Activated naive CD4-positive, alpha-beta T cell treated with anti-CD3 and anti-CD28 coated beads, Interleukin-2, amount 50 U/mL, for 72 hours (primary cell): ENCODE measurements around the gene SLC25A41. TPM values are rescaled to one million over a fixed set of nuclear protein-coding genes. Genes with fewer than 3 reads are reported as not detected.
"Not testable (repeated sequence)": the region's sequence is repeated elsewhere in the genome, so short reads cannot be mapped to it uniquely, and the experiment has no call there.

ENCODE experiments used
- ATAC-seq, 2 donors: fragments of 150-1000 bp; cut with Tn5 transposase; 2 replicates each; pipeline ENCODE4 v1.10.0; 2021; ENCODE audit warnings: mild to moderate bottlenecking in 2 of 2, moderate library complexity in 2 of 2
- DNase-seq, 2 donors: peaks; one replicate each; pipeline ENCODE4 v3.0.0; 2021 to 2022; ENCODE audit warnings: low spot score in 2 of 2
- H3K27ac Mint-ChIP-seq, 2 donors: one replicate each; pipeline ENCODE4 v1.8.0; 2022; ENCODE audit warnings: mild to moderate bottlenecking in 2 of 2, mixed read lengths in 2 of 2
- H3K36me3 Mint-ChIP-seq, 2 donors: one replicate each; pipeline ENCODE4 v1.8.0; 2022; ENCODE audit warnings: mixed read lengths in 2 of 2
- H3K9me3 Mint-ChIP-seq, 2 donors: one replicate each; pipeline ENCODE4 v1.8.0; 2022; ENCODE audit warnings: mixed read lengths in 2 of 2
- total RNA-seq, 2 donors: library from RNA; stranded (reverse); gene quantifications; one replicate each; pipeline ENCODE4 v1.2.3, GENCODE V29; 2022

The SLC25A41 gene
- total RNA-seq, 2 donors from 2014 or later: 0.14 TPM; not detected in 1

- Mint-ChIP-seq H3K9me3 (peaks cover 0 to 11% of the 10 kb centered on the region in 2 donors), H3K27ac (no peak overlapping the region), H3K36me3 (peaks cover 6 to 14% of the 10 kb centered on the region in 2 donors)
- ATAC-seq (no peak), DNase-seq (no peak)
Measured at GRCh38 chr19:6448045-6448444, 14.5 kb upstream of the SLC25A41 start.

- Mint-ChIP-seq H3K36me3 (peaks cover 6 to 8% of the 10 kb centered on the region in 2 donors), H3K27ac (no peak overlapping the region), H3K9me3 (peaks cover 0 to 7% of the 10 kb centered on the region in 2 donors)
- DNase-seq (no peak), ATAC-seq (no peak)
Measured at GRCh38 chr19:6446452-6446851, 12.9 kb upstream of the SLC25A41 start.

- Mint-ChIP-seq H3K9me3 (peaks cover 0 to 7% of the 10 kb centered on the region in 2 donors), H3K36me3 (peaks cover 6 to 8% of the 10 kb centered on the region in 2 donors), H3K27ac (no peak overlapping the region)
- DNase-seq: no peak
- ATAC-seq: no peak
Measured at GRCh38 chr19:6443986-6444385, 10.4 kb upstream of the SLC25A41 start.

- Mint-ChIP-seq H3K27ac (no peak overlapping the region), H3K36me3 (peaks cover 6 to 8% of the 10 kb centered on the region in 2 donors), H3K9me3 (peaks cover 0 to 7% of the 10 kb centered on the region in 2 donors)
- DNase-seq: no peak
- ATAC-seq: no peak
Measured at GRCh38 chr19:6442087-6442688, 8.6 kb upstream of the SLC25A41 start.

GRCh38 chr19:6440905-6441304 lies 7.3 kb upstream of the SLC25A41 start:
- H3K36me3 Mint-ChIP-seq: no peaks in the 10 kb centered on the region
- ATAC-seq (no peak), DNase-seq (no peak)
- H3K27ac Mint-ChIP-seq: no peak overlapping the region
- no peaks in the 10 kb centered on the region for H3K9me3 Mint-ChIP-seq

- no peaks in the 10 kb centered on the region for H3K9me3 Mint-ChIP-seq
- DNase-seq (no peak), ATAC-seq (no peak)
- H3K27ac Mint-ChIP-seq: no peak overlapping the region
- no peaks in the 10 kb centered on the region for H3K36me3 Mint-ChIP-seq
Measured at GRCh38 chr19:6439743-6440142, 6.2 kb upstream of the SLC25A41 start.

GRCh38 chr19:6433165-6433564 lies 398 bp downstream of the SLC25A41 start:
- H3K9me3 Mint-ChIP-seq: no peaks in the 10 kb centered on the region
- no peak for DNase-seq
- no peak for ATAC-seq
- no peaks in the 10 kb centered on the region for H3K36me3 Mint-ChIP-seq
- H3K27ac Mint-ChIP-seq: no peak overlapping the region

- Mint-ChIP-seq H3K9me3 (no peaks in the 10 kb centered on the region), H3K36me3 (no peaks in the 10 kb centered on the region), H3K27ac (no peak overlapping the region)
- ATAC-seq (no peak), DNase-seq (no peak)
Measured at GRCh38 chr19:6431891-6432290, 1.7 kb downstream of the SLC25A41 start.

GRCh38 chr19:6429419-6430221 lies 3.9 kb downstream of the SLC25A41 start:
- Mint-ChIP-seq H3K27ac (no peak overlapping the region), H3K36me3 (no peaks in the 10 kb centered on the region)

GRCh38 chr19:6428692-6429418 lies 4.7 kb downstream of the SLC25A41 start:
- DNase-seq, H3K27ac Mint-ChIP-seq, H3K9me3 Mint-ChIP-seq, ATAC-seq, H3K36me3 Mint-ChIP-seq: not testable (repeated sequence)

More at GRCh38 chr19:6429419-6430221, 3.9 kb downstream of the SLC25A41 start:
- DNase-seq (no peak), ATAC-seq (no peak)
- H3K9me3 Mint-ChIP-seq: no peaks in the 10 kb centered on the region

GRCh38 chr19:6427131-6427530 lies 6.4 kb downstream of the SLC25A41 start:
- ATAC-seq (no peak), DNase-seq (no peak)
- H3K27ac Mint-ChIP-seq: no peak overlapping the region
- peaks cover 12 to 15% of the 10 kb centered on the region in 2 donors for H3K36me3 Mint-ChIP-seq
- no peaks in the 10 kb centered on the region for H3K9me3 Mint-ChIP-seq

- DNase-seq (no peak), ATAC-seq (no peak)
- Mint-ChIP-seq H3K27ac (peak overlapping the region; percentile 95 to 97), H3K9me3 (no peaks in the 10 kb centered on the region), H3K36me3 (peaks cover 12 to 17% of the 10 kb centered on the region in 2 donors)
Measured at GRCh38 chr19:6425732-6426620, 7.6 kb downstream of the SLC25A41 start.

- H3K9me3 Mint-ChIP-seq: no peaks in the 10 kb centered on the region
- peak overlapping the region; percentile 95 to 97 for H3K27ac Mint-ChIP-seq
- H3K36me3 Mint-ChIP-seq: peaks cover 12 to 17% of the 10 kb centered on the region in 2 donors
- peak; percentile 95 to 100 for DNase-seq
- ATAC-seq: peak; percentile 89 to 90
Measured at GRCh38 chr19:6424939-6425731, 8.4 kb downstream of the SLC25A41 start.

GRCh38 chr19:6424195-6424938 lies 9.2 kb downstream of the SLC25A41 start, which contains the start of gene KHSRP:
Gene KHSRP (minus strand): TSS chr19:6424811. CDS start chr19:6424701, 110 bp downstream.
- ATAC-seq (no peak), DNase-seq (peak in 1 of 2 donors; percentile 25)
- Mint-ChIP-seq H3K27ac (peak within 1 kb of the TSS; percentile 95 to 97), H3K9me3 (no peaks in the 10 kb centered on the region), H3K36me3 (peaks cover 12 to 17% of the 10 kb centered on the region in 2 donors)
